Measurements from ENCODE around the gene BAG5. TPM values are rescaled to one million over a fixed set of nuclear protein-coding genes. Genes with fewer than 3 reads are reported as not detected.

BAG5 gene
- total RNA-seq, 1 donor from 2014 or later, result 32.1 TPM

DNA sequence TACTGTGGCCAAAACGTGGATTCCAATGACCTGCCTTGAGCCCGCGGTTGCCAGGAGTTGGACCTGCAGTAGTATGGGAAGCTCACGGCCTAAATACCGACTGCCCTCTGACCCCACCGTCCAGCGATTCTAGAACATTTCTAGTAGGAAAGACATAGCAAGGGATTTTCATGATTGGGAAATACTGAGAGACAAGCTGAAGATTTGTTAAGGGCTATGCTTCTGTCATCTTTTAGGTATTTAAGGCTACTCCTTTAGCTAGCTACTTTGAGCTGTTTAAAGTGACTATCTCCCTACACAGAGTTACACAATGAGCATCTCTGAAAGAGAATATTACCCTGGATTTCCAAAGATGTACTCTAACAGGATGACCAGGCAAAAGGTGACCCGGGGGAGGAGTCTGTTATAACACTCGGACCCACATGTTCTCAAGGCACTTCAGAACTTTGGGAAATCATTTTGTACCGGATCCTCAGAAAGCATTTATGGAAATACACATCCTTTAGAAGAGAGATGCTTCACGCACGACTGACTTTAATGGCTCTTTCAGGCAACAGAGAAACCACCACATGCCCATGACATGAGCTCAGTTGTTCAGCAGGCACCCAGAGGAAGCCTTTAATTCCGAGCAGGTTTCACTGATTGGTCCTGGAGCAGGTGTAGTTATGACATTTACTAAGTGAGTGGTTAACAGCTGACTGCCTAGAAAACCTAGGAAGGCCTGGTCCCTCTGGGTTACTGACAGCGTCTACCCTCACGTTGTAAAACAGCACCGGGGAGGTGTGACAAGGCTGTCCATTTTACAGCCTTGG lies 4.2 kb downstream of the BAG5 start:
- peaks cover 40% of the 10 kb centered on the region for H3K4me1 Mint-ChIP-seq
- H3K9me3 Mint-ChIP-seq, result no peaks in the 10 kb centered on the region
- H3K4me3 Mint-ChIP-seq, result peak overlapping the region; percentile 62
- H3K27me3 Mint-ChIP-seq (ENCODE audit: low read depth), result no peaks in the 10 kb centered on the region
- H3K36me3 Mint-ChIP-seq (ENCODE audit: low read depth), result peaks cover 8% of the 10 kb centered on the region
- TF ChIP-seq, protein P1, sequence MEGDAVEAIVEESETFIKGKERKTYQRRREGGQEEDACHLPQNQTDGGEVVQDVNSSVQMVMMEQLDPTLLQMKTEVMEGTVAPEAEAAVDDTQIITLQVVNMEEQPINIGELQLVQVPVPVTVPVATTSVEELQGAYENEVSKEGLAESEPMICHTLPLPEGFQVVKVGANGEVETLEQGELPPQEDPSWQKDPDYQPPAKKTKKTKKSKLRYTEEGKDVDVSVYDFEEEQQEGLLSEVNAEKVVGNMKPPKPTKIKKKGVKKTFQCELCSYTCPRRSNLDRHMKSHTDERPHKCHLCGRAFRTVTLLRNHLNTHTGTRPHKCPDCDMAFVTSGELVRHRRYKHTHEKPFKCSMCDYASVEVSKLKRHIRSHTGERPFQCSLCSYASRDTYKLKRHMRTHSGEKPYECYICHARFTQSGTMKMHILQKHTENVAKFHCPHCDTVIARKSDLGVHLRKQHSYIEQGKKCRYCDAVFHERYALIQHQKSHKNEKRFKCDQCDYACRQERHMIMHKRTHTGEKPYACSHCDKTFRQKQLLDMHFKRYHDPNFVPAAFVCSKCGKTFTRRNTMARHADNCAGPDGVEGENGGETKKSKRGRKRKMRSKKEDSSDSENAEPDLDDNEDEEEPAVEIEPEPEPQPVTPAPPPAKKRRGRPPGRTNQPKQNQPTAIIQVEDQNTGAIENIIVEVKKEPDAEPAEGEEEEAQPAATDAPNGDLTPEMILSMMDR (conservative IDR thresholded peaks at IDR 0.05), result no peak
- DNase-seq (ENCODE audit: low read depth, low spot score), result no peak
- H3K27ac Mint-ChIP-seq (ENCODE audit: unreplicated experiment), result peak overlapping the region; percentile 35

DNA sequence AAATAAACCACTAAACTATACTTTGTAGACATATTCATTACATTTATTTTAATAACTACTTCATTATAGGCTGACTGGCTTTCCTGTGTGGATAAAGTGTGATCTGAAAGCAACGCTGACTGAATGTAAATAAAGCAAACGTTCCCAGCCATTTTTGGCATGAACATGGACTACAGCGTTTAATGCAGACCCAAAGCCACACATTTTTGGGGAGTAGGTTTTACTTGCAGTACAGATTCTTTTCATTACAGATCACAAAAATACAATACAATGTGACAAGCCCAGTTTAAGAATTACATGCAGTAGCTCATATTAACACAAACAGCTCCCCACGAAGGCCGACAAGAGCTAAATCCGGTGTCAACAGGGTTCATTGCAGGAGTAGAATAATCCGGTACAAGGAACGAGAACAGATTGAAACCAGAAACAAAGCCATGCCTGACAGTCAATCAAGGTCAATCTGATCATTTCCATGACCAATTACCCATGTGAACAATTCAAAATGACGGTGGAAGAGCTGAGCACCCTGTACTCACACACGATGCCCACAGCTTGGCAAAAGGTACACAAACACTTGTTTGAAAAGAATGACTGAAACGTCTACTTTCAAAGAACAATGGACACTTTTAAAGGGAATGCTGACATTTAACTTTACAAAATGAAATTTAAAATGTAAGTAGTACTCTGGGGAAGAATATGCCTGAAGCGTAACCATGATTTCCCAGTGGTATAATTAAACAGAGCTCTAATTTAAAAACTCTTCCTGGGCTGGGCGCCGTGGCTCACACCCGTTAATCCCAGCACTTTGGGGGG lies 5.3 kb downstream of the BAG5 start:
- Mint-ChIP-seq H3K4me3 (peak overlapping the region; percentile 27), H3K9me3 (no peaks in the 10 kb centered on the region), H3K36me3 (ENCODE audit: low read depth) (peaks cover 8% of the 10 kb centered on the region), H3K27ac (ENCODE audit: unreplicated experiment) (no peak overlapping the region), H3K27me3 (ENCODE audit: low read depth) (no peaks in the 10 kb centered on the region), H3K4me1 (peaks cover 37% of the 10 kb centered on the region)
- TF ChIP-seq, protein P1 (conservative IDR thresholded peaks at IDR 0.05), result no peak
- no peak for DNase-seq (ENCODE audit: low read depth, low spot score)

DNA sequence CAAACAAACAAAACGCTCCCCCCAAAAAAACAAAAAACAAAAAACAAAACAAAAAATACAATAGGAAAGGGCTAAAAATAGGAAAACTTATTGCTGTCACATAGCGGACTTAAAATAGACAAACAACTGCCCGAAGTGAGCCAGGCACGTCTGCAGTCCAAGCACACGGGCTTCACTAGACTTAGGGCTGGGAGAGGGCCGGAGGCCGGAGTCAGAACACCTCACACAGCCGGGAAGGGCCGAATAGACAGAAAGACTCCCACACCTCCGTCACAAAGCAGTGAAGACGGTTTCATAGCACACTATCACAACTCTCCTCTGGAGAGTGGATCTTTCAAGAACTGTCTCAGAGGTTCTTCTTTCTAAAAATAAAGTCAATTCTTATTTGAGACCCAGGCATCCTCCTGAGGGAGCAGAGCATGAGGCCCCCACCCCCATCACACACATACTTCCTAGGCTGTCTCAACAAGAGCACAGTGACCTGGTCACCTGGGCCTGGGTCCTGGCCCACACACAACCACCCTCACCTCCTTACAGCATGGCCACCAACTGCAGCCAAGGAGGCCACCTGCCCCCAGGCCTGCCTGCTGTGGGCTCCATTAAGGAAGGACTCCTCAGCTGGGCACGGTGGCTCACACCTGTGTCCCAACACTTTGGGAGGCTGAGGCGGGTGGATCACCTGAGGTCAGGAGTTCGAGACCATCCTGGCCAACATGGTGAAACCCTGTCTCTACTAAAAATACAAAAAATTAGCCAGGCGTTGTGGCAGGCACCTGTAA lies 6.7 kb downstream of the BAG5 start:
- H3K27ac Mint-ChIP-seq (ENCODE audit: unreplicated experiment), result no peak overlapping the region
- no peaks in the 10 kb centered on the region for H3K9me3 Mint-ChIP-seq
- DNase-seq (ENCODE audit: low read depth, low spot score), result no peak
- TF ChIP-seq, protein P1 (conservative IDR thresholded peaks at IDR 0.05), result no peak
- no peak overlapping the region for H3K4me3 Mint-ChIP-seq
- H3K36me3 Mint-ChIP-seq (ENCODE audit: low read depth), result peaks cover 6% of the 10 kb centered on the region
- no peaks in the 10 kb centered on the region for H3K27me3 Mint-ChIP-seq (ENCODE audit: low read depth)
- peaks cover 29% of the 10 kb centered on the region for H3K4me1 Mint-ChIP-seq

DNA sequence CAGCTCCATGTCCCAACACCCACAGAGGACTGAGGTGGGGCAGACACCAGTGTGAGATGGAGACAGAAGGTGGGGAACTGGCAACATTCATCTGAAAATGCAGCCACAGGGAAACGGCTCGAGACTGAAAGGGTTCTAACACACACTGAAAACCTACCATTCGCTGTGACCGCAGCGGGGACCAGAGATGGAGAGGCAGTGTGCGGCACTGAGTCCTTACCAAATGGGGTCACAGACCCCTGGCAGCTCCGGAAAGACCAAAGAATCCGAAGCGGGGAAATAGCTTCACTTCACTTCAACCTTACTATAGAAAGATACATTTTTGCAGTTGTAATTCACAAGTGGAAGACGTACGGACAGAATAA lies 9.6 kb downstream of the BAG5 start:
- Mint-ChIP-seq H3K4me3 (no peak overlapping the region), H3K36me3 (ENCODE audit: low read depth) (no peaks in the 10 kb centered on the region), H3K27me3 (ENCODE audit: low read depth) (no peaks in the 10 kb centered on the region), H3K4me1 (peaks cover 17% of the 10 kb centered on the region), H3K9me3 (no peaks in the 10 kb centered on the region), H3K27ac (ENCODE audit: unreplicated experiment) (no peak overlapping the region)
- no peak for DNase-seq (ENCODE audit: low read depth, low spot score)
- TF ChIP-seq, protein P1 (conservative IDR thresholded peaks at IDR 0.05), result no peak
